Mucosa of gallbladder (tissue), 1 donor: Measurements from ENCODE around the gene TOX2. TPM values are rescaled to one million over a fixed set of nuclear protein-coding genes. Genes with fewer than 3 reads are reported as not detected.

Experiments
- DNase-seq: peaks from one replicate; pipeline ENCODE4 v3.0.0-alpha.2; 2020; ENCODE audit warnings: low spot score
- total RNA-seq: library from RNA; stranded (reverse); gene quantifications from one replicate; pipeline ENCODE4 v1.2.1, GENCODE V29; 2021
- donor health status: DM: no; HTN: no; CAD: no.

Gene TOX2
- total RNA-seq, 1 donor from 2014 or later: 4.5 TPM

DNA sequence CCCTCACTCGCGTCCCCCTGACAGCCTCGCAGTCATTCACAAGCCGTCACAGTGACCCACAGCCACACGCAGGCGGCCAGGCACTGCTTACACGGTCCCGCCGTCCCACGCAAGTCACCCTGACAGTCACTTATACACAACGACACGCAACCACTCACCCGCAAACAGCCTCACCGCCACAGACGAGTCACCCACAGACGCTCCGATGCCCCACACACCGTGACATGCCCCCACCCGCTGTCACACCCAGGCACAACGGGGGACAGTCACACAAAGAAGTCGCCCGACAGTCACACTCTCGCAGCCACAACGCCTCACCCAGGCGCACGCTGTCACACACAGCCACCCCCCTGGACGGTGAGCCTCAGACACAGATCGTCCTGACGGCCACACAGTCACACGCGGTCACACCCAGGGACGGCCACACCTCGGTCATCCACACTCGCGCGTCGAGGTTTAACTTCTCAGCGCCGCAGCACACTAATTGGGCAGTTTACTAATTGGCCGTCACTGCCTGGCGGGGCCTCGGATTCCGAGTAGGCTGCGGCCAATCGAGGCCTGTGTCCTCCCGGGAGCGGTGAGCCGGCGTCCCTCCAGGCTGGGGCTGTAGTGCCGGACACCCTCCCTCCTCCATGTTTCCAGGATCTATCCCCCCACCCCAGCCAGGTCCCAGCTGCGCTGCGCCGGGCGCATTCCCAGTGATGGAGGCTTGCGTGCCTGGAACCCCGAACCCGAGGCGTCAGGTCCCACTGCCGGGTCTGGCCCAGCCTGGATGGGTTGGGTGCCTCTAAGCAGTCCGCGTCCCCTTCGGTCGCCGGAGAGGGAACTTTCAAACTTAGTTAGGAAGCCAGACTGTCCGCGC is 790 bp downstream of the TOX2 start:
- DNase-seq: no peak

DNA sequence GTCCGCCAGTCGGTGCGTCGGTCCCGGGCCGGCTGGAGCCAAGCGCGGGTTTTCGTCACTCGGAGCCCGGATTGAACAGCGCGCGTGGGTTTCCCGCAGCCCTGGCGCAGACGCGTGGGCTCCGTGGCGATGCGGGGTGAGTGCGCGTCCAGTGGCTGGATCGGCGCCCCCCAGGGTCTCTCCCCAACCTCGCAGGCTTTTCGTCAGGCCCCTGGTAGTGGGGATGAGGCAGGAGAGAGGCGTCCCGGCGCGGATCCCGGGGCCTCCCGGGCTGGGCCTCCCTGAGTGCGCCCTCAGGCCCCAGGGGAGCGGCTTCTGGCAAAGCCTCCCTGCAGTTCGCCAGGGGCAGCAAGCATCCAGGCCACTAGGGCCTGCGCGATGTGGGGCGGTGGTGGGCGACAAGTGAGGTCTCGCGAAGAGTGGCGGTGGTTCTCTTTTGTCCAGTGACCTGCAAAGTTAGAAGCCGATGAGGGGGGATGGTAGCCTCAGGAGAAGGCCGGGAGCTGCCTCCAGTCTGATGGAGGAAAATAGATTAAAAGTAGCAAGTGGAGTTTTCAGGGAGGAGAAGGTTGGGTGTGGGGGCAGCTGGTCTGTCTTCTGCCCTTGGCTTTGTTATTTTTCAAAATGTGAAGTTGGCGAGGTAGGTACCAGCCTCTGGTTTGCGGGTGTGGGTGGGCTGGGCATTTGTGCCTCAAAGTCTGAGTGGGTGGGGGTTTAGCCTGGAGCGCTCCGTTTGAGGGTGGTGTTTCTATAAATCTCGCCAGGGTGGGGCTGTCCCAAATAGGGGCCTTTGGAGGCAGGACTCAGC is 1.6 kb downstream of the TOX2 start:
- no peak for DNase-seq

DNA sequence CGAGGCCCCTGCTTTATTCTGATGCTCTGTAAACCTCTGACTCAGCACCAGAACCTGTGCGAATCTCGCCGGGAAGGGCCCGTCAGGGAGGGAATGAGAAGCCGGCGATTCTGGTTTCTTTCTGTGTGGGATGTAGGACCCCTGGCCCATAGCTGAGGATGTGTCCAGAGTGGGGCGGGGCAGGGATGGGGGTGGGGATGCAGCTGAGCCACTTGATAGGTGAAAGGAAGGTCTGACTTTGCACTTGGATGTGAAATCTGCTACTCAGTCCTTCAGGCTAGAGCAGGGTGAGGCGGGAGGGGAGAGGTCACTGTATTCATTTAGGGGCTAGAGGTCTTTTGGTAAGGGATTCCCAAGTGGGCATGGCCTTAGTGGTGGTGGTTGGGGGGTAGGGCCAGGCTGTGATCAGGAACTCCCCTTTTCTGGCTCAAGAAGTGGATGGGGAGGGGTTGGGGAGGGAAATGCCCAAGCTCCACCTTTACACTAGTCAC is 2.3 kb downstream of the TOX2 start:
- DNase-seq: no peak

DNA sequence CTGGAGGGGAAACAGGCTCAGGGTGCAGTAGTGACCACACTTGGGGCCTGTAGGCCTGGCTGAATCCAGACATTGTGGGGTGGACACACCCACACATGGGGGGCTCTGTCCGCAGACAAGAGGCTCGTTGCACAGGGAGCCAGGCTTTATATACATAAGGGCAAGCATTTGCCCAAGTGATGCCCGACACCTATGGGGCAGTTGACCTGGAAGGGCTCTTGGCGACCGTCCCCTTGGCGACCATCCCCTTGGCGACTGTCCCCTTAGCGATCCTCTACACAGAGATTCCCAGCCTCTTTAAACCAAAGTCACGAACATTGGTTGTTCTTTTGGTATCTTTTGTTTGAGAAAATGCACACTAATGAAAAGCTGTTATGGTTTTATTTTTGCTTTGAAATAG is 2.7 kb downstream of the TOX2 start:
- no peak for DNase-seq

DNA sequence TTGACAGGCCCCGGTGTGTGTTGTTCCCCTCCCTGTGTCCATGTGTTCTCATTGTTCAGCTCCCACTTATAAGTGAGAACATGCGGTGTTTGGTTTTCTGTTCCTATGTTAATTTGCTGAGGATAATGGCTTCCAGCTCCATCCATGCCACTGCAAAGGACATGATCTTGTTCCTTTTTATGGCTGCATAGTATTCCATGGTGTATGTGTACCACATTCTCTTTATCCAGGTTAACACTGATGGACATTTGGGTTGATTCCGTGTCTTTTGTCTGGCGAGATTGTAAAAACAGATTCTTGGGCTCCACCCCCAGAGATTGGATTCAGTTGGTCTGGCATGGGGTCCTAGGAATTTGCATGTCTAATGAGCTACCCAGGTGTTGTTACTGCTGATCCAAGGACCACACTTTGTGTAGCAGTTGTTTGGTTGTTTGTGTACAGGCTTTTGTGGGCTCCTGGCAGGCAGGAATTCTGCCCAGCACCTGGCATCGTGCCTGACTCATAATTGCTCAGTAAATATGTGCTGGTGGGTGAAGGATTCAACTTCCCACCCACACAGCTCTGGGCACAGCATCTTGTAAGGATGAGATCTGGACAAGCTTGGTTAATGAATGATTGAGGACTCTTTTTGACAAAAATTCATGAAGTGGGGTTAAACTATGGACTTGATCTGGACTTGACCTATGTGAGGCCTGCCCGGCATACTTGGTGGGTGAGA is 5.2 kb downstream of the TOX2 start:
- DNase-seq: no peak

DNA sequence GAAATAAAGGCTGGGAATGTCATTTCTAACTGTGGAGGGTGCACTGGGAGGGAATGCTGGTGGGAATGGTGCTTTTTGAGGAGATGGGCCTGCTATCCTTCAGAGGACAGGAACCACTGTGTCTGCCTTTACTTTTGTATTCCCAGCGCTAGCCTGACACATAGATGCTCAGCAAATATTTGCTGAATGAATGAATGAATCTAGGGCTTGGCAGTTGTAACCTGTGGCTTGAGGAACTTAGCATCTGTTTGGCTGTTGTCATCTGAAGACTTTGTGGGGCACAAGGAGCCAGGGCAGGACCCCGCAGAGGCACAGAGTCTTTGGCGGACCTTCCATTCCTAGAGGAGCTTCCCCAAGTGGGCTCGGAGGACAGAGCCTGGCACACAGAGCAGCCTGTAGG is 6.1 kb downstream of the TOX2 start:
- no peak for DNase-seq

DNA sequence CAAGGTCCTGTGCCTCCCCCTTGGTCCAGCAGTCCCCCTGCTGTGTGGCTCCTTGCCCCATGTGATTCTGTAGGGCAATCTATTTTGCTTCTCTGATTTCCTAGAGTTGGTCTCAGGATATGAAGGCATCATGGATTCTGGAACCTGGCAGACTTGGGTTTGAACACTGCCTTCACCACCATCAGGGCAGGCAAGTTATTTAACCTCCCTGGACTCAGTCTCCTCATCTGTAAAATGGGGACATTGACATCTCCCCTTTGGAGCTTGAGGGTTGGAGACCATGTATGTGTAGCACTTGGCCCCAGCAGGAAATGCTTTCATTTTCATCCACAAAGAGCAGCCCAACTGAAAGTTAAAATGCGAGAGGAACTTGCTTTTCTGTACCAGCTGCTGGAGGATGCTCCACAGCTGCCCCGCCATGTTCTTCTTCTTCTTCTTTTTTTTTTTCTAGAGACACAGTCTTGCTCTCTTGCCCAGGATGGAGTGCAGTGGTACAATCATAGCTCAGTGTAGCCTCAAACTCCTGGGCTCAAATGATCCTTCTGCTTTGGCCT is 6.7 kb downstream of the TOX2 start:
- no peak for DNase-seq

DNA sequence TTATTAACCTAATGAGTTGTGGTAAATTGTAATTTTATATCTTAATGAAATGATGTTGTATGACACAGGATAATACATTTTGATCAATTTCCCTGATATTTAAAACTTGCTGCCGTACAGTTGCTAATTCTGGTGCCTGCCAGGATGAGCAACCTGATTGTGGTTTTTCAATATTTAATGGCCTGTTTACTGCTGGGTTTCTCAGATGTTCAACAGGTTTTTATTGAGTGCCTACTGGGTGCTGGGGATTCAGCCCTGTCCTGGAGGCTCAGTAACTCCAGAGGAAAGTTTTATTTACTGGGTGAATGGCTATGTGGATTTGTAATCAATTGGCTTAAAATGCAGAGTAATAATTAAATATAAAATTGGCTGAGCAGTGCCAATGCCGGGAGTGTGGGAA is 8.0 kb downstream of the TOX2 start:
- no peak for DNase-seq

DNA sequence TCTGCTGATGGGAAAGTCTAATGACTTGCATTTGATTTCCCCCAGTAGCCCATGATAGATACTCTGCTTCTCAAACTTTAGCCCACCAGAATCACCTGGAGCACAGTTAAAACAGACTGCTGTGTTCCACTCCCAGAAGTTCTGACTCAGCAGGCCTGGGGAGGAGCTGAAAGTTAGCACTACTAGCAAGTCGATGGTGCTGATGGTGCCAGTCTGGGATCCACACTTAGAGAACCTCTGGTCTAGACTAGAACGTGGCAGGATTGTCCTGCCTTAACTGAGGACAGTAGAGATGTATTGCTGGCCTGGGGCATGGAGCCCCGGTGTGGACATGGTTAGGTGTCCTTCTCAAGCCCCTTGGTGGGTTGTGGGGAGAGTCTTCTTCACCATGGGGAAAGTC is 8.7 kb downstream of the TOX2 start:
- DNase-seq: no peak

DNA sequence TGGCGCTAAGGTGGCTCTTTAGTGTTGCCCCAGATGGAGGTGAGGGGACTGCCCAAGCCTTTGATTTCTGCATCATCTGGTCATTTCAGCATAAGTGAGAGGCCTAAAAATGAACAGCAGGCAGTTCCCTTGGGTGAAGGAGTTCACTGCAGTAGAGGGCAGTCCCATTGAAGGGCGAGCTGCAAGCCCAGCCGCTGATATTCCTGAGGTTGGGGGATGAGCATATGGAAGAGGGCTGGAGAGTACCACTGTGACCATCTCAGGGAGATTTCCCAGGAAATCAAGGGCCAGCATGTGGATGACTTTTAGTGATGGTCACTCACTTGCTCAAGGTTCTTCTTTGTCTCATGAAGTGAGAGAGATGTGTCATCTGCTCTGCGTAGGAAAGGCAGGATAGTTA is 9.3 kb downstream of the TOX2 start:
- DNase-seq: no peak

DNA sequence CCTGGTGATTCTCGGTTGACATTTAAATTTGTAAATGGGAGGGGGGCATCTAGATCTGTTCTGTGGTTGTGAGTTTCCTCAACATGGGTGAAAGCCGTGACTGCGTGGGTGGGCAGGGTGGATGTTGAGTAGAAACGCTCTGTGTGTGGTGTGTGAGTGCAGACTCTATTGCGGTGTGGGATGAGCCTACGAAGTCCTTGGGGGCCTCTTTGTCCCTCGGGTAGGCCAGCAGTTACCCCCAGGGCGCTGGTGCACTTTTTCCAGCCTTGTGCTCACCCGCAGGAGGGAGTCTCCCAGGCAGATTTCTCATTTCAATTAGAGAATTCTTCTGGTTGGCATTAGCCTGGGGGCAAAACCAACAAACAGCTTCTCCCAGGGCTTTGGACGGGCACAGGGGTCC is 10.6 kb downstream of the TOX2 start:
- no peak for DNase-seq

DNA sequence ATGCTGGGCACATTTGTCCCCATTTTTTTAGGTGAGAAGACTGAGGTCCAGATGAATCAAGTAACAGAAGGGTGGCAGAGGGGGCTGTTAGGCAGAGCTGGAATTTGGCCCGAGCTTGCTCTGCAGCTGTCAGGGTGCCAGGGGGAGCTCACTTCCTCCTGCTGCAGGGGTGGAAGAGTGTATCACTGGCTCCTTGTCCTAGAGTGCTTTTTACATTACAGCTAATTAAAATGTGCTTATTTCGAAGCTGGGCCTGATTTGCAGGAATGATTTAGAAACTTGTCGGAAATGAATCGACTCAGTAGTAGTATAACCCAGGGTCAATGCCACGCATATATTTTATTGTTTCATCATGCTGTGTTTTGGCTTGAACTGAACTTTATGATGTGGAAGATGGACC is 11.1 kb downstream of the TOX2 start:
- no peak for DNase-seq

DNA sequence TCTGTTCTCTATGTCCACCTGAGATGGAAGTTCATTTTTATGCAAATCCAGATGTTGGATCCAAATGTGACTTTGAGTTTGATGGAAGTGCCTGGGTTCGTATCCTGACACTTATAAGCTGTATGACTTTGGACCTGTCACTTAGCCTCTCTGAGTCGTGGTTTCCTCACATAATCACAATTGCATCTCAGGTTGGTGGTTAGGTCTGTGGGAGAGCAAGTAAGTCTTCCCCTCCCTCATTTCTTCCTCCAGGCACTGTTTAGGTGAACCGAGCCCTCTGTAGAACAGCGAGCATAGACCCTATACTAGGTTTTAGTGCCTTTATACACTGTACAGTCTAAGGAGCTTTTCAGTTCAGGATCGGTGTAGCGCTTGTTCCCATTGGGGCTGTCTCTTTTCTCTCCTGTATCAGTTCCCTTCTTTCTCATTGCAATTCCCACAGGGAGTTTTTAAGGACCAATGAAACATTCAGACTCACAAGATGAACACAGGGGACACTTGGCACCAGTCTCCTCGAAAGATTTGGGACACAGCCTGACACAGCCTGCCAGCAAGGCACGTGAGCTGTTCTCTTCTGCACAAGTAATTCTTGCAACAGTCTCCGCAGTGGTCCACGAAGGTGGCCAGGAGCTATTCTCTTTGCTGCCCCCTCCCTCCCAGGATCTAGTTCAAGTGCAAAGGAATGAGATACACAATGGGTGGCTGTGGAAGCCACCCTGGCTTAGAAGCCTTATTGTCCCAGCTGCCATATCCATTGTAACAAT is 11.8 kb downstream of the TOX2 start:
- DNase-seq: no peak

DNA sequence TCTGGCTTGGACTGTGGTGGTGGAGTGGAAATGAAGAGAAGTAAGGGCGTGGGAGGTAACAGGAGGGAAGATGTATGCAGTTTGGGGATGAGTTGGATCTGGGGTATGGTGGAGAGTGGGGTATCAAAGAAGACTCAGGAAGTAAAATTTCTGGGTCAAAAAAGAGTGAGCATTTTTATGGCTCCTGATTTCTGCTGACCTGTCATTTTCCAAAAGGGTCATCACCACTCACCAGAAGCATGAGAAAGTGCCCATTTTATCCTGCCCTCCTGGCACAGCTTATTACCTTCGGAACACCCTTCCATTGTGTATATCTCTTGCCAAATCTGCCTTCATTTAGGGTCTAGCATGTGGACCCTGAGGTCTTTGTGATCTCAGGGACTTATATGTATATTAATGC is 17.3 kb downstream of the TOX2 start:
- no peak for DNase-seq

DNA sequence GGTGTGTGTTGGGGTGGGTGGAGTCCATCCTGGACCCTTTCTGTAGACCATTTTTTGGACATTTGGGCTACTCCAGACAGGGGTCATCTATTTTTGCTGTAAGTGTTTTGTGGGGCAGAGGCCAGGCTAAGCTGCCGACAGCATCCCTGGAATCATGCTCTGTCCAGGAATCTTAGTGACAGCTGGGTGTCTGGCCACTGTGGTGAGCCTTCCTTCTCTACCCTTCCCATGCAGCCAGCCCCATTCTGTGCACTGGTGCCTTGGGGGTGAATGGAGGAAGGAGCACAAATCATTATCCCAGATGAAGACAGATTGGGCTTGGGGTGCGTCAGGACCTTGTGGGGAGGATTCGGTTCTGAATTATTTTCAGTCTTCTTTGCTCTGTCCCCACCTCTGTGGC is 20.2 kb downstream of the TOX2 start:
- DNase-seq: no peak

DNA sequence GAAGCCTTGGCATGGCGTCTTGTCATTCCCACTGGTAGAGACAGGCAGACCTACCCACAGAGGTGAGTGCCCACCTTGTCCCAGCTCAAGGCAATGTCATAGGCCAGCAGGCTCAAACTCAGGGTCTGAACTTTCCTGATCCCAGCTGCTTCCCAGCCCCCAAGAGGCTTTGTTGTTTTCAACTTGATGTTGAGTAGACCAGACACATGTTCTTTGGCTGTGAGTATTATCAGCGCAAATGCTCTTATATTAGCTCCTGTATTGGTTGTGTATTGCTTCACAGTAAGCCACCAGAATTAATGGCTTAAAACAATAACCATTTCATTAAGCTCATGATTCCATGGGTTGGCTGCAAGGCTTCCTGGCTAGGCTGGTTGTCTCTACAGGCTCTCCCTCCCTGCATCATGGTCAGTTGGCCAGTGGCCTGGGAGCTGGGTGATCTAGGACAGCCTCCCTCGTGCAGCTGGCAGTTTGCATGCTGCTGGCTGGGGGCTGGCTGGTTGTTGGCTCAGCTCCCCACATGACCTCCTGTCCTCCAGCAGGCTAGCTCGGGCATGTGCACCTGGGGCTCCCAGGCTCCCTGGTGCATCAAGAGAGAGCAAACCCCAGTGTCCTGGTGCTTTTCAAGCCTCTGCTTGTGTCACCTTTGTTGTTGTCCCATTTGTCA is 21.6 kb downstream of the TOX2 start:
- DNase-seq: no peak

DNA sequence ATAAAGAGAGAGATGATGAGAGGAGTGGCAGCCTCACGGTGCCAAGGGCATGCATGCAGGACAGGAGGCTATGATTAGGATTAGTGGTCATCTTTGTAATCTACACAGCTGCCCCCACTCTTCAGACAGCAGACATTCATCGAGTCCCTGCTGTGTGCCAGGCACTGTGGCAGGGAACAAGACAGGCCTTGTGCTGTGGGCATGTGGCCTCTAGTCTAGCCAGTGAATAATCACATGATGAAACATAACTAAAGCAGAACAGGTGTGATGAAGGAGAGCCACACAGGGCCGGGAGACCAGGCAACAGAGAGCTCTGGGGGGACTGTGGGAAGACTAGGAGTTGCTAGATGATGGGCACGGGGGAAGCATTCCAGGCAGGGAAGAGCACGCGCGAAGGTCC is 22.2 kb downstream of the TOX2 start:
- no peak for DNase-seq

DNA sequence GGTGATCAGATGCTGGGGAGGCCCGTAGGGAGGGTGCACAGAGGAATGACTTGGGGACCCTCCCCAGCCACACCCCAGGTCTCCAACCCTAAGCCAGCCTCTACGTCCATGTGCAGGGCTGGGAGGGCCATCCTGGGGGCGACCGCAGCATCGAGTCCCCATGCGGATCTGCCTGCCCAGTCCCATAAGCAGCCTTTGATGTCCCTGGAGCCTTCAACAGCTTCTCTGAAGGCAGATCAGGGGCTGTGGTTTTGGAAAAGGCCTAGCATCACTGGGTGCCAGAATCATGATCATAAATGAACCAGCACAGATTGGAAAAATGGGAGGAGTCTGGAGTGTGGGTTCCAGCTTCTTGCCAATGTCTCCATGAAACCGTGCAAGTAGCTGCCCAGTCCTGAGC is 22.9 kb downstream of the TOX2 start:
- DNase-seq: no peak

DNA sequence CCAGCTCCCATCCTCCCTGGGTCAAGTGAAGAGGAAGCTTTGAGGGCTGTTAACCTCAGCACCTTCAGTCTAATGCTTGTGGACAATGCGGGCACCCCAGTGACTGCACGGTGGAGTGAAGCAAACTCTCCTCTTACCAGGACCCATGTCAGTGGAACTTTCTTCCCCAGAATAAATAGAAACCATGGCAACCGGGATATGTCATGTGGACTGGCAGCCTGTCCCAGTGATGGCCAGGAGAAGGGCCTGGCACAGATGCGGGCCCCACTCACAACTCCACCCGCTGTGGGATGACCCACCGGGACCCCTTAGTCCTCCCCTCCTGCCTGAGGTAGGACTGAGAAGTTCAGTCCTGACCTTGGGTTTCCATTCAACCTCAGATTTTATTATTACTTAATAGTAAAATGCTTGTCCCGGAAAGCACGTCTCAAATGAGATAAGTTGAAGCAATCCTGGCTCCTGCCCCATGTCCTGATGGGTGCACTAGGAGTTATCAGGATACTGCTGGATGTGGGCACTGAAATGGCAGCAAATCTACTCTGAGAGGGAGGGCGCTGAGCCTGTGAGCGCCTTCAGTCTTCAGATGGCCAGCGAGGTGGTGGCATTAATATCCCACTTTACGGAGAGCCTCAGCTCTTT is 23.5 kb downstream of the TOX2 start:
- no peak for DNase-seq
